CD4-positive, CD25-positive, alpha-beta regulatory T cell (primary cell): ENCODE data around the gene DEDD2. TPM values are rescaled to one million over a fixed set of nuclear protein-coding genes. Genes with fewer than 3 reads are reported as not detected.

ENCODE experiments used
- ATAC-seq, 2 donors: fragments of 150-1000 bp; cut with Tn5 transposase; one replicate each; pipeline ENCODE4 v1.10.0; 2021; ENCODE audit warnings: low read depth in 2 of 2, moderate number of reproducible peaks in 2 of 2, moderate library complexity in 1 of 2
- DNase-seq, 3 donors: peaks; one replicate each; pipeline versions ENCODE4 v3.0.0 to v3.0.0-alpha.2; 2012 to 2022; ENCODE audit warnings: mixed read lengths in 1 of 3
- H3K27ac ChIP-seq: one replicate; pipeline ENCODE4 v1.7.0; 2013; ENCODE audit warnings: mild to moderate bottlenecking, low read length; ENCODE audit not compliant: insufficient read depth, poor library complexity, severe bottlenecking
- H3K27me3 ChIP-seq: one replicate; pipeline ENCODE4 v1.7.0; 2013; ENCODE audit warnings: low read length; ENCODE audit not compliant: control insufficient read depth, insufficient read depth
- H3K36me3 ChIP-seq: one replicate; pipeline ENCODE4 v1.7.0; 2013; ENCODE audit warnings: mild to moderate bottlenecking, low read length, moderate library complexity; ENCODE audit not compliant: control insufficient read depth, insufficient read depth
- H3K4me1 ChIP-seq: 2 replicates; pipeline ENCODE4 v1.7.0; 2013; ENCODE audit warnings: mild to moderate bottlenecking, low read length; ENCODE audit not compliant: insufficient read depth, control insufficient read depth, poor library complexity, severe bottlenecking
- H3K4me3 ChIP-seq: one replicate; pipeline ENCODE4 v1.7.0; 2013; ENCODE audit warnings: low read depth, mild to moderate bottlenecking, low read length, moderate library complexity
- H3K9me3 ChIP-seq, 2 experiments: 1 replicate in 1 of 2; 2 replicates in 1 of 2; pipeline ENCODE4 v1.7.0; 2013; ENCODE audit warnings: low read length in 2 of 2, mild to moderate bottlenecking in 1 of 2, moderate library complexity in 1 of 2; ENCODE audit not compliant: control insufficient read depth in 2 of 2
- H3K27ac Mint-ChIP-seq, 3 donors: one replicate each; pipeline ENCODE4 v1.8.0; 2020 to 2022; ENCODE audit warnings: mild to moderate bottlenecking in 3 of 3, mixed read lengths in 3 of 3, moderate library complexity in 2 of 3
- H3K27me3 Mint-ChIP-seq: one replicate; pipeline ENCODE4 v1.8.0; 2022; ENCODE audit warnings: mild to moderate bottlenecking, mixed read lengths
- H3K36me3 Mint-ChIP-seq: one replicate; pipeline ENCODE4 v1.8.0; 2020; ENCODE audit warnings: mixed read lengths
- H3K4me1 Mint-ChIP-seq, 4 donors: one replicate each; pipeline ENCODE4 v1.8.0; 2020 to 2022; ENCODE audit warnings: mixed read lengths in 4 of 4, mild to moderate bottlenecking in 1 of 4
- H3K4me3 Mint-ChIP-seq, 4 donors: one replicate each; pipeline ENCODE4 v1.8.0; 2020 to 2022; ENCODE audit warnings: mild to moderate bottlenecking in 4 of 4, mixed read lengths in 4 of 4, moderate library complexity in 3 of 4
- H3K9me3 Mint-ChIP-seq, 7 donors: one replicate each; pipeline ENCODE4 v1.8.0; 2020 to 2022; ENCODE audit warnings: mixed read lengths in 7 of 7, mild to moderate bottlenecking in 3 of 7, moderate library complexity in 2 of 7
- polyA plus RNA-seq, 4 donors: library from polyadenylated mRNA; unstranded; fragments of 300-500 nt; fragmentation: Illumina TruSeq; gene quantifications; one replicate each; pipeline ENCODE4 v1.2.3, GENCODE V29; 2021
- total RNA-seq: library from RNA; stranded (reverse); gene quantifications from one replicate; pipeline ENCODE4 v1.2.3, GENCODE V29; 2022

The DEDD2 gene
- total and polyA plus RNA-seq, 5 donors from 2014 or later, result 99.8 to 179 (median 157) TPM

DNA sequence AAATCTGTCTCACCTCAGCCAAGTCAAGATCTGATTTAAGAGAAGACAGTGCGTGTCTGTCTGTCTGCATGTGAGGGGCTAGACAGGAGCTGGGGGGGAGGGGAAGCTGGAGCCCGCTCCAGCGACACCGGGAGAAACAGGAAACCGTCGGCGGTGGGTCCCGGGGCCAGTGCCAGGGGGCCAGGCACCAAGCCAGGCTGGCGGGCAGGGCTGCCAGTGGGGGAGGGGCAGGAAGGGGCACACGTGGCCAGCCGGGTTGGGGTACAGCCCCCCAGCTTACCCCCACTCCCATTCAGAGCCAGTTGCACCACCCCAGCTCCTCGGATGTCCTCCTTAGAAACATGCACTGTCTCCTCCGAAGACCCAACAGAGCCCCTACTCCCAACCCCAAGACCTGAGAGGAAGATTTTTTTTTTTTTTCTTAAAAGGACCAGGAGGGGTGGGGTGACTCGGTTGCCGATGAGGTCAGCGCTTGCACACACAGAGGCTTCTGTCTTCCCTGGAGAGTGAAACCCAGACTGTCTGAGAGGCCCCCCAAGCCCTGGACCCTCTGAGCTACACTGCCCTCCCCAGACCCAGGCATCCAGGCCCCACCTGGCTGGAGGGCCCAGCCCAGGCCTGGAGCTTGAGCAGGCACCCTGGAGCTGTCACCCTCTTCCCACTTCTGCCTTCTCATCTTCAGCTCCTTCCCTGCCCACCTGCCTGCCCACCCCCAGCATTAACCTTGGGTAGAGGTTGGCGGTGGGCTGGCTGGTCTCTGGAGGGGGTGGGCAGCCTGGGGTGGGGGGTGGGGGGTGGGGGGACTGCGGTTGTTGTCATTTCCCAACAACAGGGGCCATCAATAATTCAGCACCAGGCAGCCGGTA is 33.4 kb upstream of the DEDD2 start:
- no peaks in the 10 kb centered on the region for H3K9me3 ChIP-seq
- peak in 1 of 3 donors; percentile 35 for DNase-seq
- H3K27ac ChIP-seq, result peak overlapping the region; percentile 51
- no peak overlapping the region for H3K4me3 ChIP-seq
- peaks cover 37% of the 10 kb centered on the region for H3K4me1 ChIP-seq
- Mint-ChIP-seq H3K27me3 (peaks cover 8% of the 10 kb centered on the region), H3K4me1 (peaks cover 0 to 43% (median 18%) of the 10 kb centered on the region in 4 donors), H3K27ac (no peak overlapping the region), H3K9me3 (no peaks in the 10 kb centered on the region), H3K36me3 (no peaks in the 10 kb centered on the region), H3K4me3 (peak overlapping the region; percentile 41 to 84 (median 60))
- no peaks in the 10 kb centered on the region for H3K27me3 ChIP-seq
- ATAC-seq, result no peak
- H3K36me3 ChIP-seq, result no peaks in the 10 kb centered on the region

DNA sequence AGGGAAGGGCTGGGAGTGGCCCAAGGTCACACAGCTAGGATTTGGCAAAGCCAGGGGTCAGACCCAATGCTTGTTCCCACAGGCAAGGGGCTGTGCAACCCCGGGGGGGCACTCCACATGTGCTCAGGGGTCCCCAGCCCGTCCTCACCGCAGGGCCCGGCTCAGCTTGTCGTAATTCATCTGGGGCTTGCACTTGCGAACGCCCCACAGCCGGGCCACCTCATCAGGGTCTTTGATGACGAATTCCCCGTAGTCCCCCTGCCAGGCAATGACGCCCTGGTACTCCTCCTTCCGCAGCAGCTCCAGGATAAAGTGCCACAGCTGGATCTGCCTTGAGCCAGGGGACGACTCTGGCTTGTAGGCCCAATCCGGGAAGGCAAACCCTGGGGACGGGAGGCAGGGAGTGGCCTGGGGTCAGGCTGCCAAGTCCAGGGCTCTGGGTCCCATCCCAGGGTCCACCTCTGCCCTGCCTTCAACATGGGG is 32.7 kb upstream of the DEDD2 start:
- Histone ChIP-seq H3K9me3 (no peaks in the 10 kb centered on the region), H3K4me3 (no peak overlapping the region), H3K36me3 (no peaks in the 10 kb centered on the region), H3K27ac (peak overlapping the region; percentile 51), H3K4me1 (peaks cover 30% of the 10 kb centered on the region), H3K27me3 (no peaks in the 10 kb centered on the region)
- ATAC-seq (no peak), DNase-seq (no peak)
- H3K27ac Mint-ChIP-seq, result peak overlapping the region in 1 of 3 donors; percentile 20
- H3K4me3 Mint-ChIP-seq, result peak overlapping the region; percentile 41 to 84 (median 60)
- peaks cover 8% of the 10 kb centered on the region for H3K27me3 Mint-ChIP-seq
- H3K36me3 Mint-ChIP-seq, result no peaks in the 10 kb centered on the region
- no peaks in the 10 kb centered on the region for H3K9me3 Mint-ChIP-seq
- peaks cover 0 to 43% (median 22%) of the 10 kb centered on the region in 4 donors for H3K4me1 Mint-ChIP-seq

DNA sequence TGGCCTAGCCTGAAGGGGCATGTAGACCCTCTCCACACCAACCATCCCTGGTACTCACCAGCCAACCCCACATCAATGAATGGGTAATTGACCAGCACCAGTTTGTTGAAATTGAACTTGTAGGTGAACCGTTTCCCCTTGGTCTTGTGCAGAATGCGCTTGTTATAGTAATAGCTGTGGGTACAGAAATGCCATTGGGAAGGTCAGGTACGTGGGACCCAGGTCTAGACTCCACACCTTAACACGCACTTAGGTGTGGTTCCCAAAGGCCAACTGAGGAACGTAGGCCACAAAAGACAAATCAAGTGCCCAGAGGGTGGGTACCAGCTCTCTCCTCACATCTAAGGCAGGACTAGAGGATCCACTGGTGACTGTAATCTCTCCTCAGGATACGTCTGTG is 32.3 kb upstream of the DEDD2 start:
- H3K27me3 Mint-ChIP-seq, result peaks cover 8% of the 10 kb centered on the region
- H3K27ac Mint-ChIP-seq, result peak overlapping the region in 1 of 3 donors; percentile 20

DNA sequence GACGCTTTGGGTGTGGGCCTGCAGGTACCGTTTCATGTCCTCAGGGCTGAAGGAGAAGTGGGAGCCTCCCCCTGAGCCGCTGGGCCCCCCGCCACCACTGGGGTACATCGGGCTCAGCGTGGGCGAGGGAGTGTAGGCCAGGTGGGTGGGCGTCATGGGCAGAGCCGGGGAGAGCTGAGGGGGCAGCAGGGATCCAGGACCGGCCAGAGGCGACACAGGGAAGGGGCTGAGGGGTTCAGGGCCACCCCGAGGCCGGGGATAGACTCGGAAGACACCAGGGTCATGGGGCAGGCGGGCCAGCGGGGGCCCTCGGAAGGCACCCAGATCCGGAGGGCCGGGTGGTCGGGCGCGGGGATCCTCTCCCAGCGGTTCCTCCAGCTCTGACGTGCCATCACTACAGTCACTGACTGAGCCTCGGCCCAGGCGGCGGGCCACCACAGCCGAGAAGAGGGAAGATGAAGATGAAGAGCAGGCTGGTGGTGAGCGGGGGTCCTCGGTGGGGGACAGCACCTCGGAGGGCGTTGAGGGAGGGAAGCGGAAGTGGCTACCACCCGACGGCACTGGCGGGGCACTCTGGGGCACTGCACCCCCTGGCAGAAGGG is 31.8 kb upstream of the DEDD2 start:
- no peak overlapping the region for H3K27ac ChIP-seq
- H3K27me3 ChIP-seq, result no peaks in the 10 kb centered on the region
- DNase-seq (no peak), ATAC-seq (no peak)
- Mint-ChIP-seq H3K4me3 (peak overlapping the region in 2 of 4 donors; percentile 58 to 66), H3K27ac (peak overlapping the region in 1 of 3 donors; percentile 69), H3K9me3 (no peaks in the 10 kb centered on the region), H3K4me1 (peaks cover 8 to 53% (median 28%) of the 10 kb centered on the region in 4 donors), H3K36me3 (no peaks in the 10 kb centered on the region), H3K27me3 (peaks cover 8% of the 10 kb centered on the region)
- H3K36me3 ChIP-seq, result no peaks in the 10 kb centered on the region
- H3K4me3 ChIP-seq, result no peak overlapping the region
- no peaks in the 10 kb centered on the region for H3K9me3 ChIP-seq
- H3K4me1 ChIP-seq, result peaks cover 37% of the 10 kb centered on the region

More for the DNA sequence above, 32.3 kb upstream of the DEDD2 start:
- Mint-ChIP-seq H3K9me3 (no peaks in the 10 kb centered on the region), H3K4me3 (peak overlapping the region in 3 of 4 donors; percentile 26 to 74 (median 66)), H3K36me3 (no peaks in the 10 kb centered on the region), H3K4me1 (peaks cover 3 to 47% (median 26%) of the 10 kb centered on the region in 4 donors)
- H3K36me3 ChIP-seq, result no peaks in the 10 kb centered on the region
- DNase-seq (no peak), ATAC-seq (no peak)
- no peak overlapping the region for H3K4me3 ChIP-seq
- H3K27me3 ChIP-seq, result no peaks in the 10 kb centered on the region
- H3K27ac ChIP-seq, result no peak overlapping the region
- H3K4me1 ChIP-seq, result peaks cover 34% of the 10 kb centered on the region
- H3K9me3 ChIP-seq, result no peaks in the 10 kb centered on the region

DNA sequence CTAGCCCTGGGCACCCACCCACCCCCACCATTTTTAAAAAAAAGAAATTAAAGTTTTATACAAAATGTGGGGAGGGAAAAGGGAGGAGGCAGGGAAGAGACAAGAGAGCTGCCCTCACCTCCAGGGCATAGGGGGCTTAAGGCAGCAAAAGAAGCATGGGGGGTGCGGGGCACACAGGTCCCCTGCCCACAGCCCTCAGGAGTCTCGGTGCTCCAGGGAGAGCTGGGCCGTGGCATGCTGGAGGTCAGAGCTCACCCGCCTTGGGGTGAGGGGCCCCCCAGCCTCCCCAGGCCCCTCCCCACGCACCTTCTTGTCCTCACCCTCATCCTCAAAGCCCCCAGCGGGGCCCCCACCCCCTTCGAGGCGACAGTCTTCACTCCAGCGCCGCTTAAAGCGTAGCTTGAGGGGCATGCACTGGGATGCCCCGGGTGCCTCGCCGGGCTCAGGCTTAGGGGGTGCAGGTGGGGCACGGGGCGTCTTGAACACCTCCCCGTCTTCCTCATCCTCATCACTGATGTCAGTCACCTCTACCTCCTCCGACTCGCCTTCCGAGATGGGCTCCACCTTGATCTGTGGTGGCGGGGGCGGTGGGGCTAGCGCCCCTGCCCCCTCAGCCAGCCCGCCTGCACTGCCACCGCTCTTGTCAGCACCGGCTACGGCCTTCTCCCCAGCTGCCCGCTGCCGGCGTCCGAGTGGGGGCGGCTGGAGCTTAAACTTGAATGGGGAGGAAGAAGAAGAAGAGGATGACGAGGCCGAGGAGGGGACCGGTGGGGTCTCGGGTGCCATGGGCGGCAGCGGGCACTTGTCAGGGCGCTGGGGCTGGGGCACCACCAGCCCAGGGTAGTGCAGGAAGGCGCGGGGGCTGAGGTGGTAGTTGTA is 31.0 kb upstream of the DEDD2 start:
- Histone ChIP-seq H3K27me3 (no peaks in the 10 kb centered on the region), H3K4me3 (no peak overlapping the region), H3K4me1 (peaks cover 44% of the 10 kb centered on the region), H3K27ac (no peak overlapping the region), H3K36me3 (no peaks in the 10 kb centered on the region), H3K9me3 (no peaks in the 10 kb centered on the region)
- Mint-ChIP-seq H3K4me3 (peak overlapping the region in 1 of 4 donors; percentile 66), H3K4me1 (peaks cover 8 to 55% (median 31%) of the 10 kb centered on the region in 4 donors), H3K27ac (no peak overlapping the region), H3K27me3 (peaks cover 8% of the 10 kb centered on the region), H3K36me3 (no peaks in the 10 kb centered on the region), H3K9me3 (no peaks in the 10 kb centered on the region)
- no peak for ATAC-seq
- no peak for DNase-seq

DNA sequence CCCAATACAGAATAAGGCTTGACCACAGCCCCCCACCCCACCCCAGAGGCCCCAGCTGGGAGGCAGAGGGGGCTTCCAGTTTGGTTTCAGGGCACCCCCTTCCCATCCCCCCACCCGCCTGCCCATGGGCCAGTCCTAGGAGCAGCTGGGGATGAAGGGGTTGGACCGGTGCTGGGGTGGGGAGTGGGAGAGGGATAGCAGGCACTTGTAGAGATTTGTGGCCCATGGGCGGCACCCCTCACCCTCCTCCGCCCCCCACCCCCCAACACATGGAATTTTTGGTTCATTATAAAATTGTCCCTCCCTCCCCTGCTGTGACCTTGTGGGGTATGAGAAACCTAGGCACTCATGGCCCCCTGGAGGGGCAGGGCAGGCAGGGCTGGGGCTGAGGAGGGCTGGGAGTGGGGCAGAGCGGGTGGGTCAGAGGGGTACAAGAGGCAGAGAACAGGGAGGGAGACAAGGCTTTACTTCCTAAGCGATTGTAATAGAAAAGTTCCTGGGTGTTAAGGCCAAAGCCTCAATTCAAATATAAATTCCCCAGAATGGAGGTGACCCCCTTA is 30.2 kb upstream of the DEDD2 start:
- no peaks in the 10 kb centered on the region for H3K36me3 ChIP-seq
- H3K27me3 ChIP-seq, result no peaks in the 10 kb centered on the region
- H3K4me3 Mint-ChIP-seq, result no peak overlapping the region
- H3K9me3 ChIP-seq, result no peaks in the 10 kb centered on the region
- no peak overlapping the region for H3K27ac ChIP-seq
- peaks cover 42% of the 10 kb centered on the region for H3K4me1 ChIP-seq
- peaks cover 8 to 60% (median 32%) of the 10 kb centered on the region in 4 donors for H3K4me1 Mint-ChIP-seq
- no peaks in the 10 kb centered on the region for H3K9me3 Mint-ChIP-seq
- peaks cover 5% of the 10 kb centered on the region for H3K27me3 Mint-ChIP-seq
- DNase-seq, result no peak
- no peaks in the 10 kb centered on the region for H3K36me3 Mint-ChIP-seq
- H3K27ac Mint-ChIP-seq, result no peak overlapping the region
- no peak overlapping the region for H3K4me3 ChIP-seq
- ATAC-seq, result no peak
